ENCODE measurements around the gene DLG2. TPM values are rescaled to one million over a fixed set of nuclear protein-coding genes. Genes with fewer than 3 reads are reported as not detected.
"Not testable (repeated sequence)": the region's sequence is repeated elsewhere in the genome, so short reads cannot be mapped to it uniquely, and the experiment has no call there.

DLG2 gene
- total RNA-seq, 1 donor from 2014 or later, result 6.7 TPM

- Mint-ChIP-seq H3K4me1 (peaks cover 4% of the 10 kb centered on the region), H3K36me3 (no peaks in the 10 kb centered on the region), H3K4me3 (no peak overlapping the region), H3K9me3 (no peaks in the 10 kb centered on the region), H3K27me3 (ENCODE audit: low read depth) (peaks cover 3% of the 10 kb centered on the region), H3K27ac (no peak overlapping the region)
- TF ChIP-seq, protein P1, sequence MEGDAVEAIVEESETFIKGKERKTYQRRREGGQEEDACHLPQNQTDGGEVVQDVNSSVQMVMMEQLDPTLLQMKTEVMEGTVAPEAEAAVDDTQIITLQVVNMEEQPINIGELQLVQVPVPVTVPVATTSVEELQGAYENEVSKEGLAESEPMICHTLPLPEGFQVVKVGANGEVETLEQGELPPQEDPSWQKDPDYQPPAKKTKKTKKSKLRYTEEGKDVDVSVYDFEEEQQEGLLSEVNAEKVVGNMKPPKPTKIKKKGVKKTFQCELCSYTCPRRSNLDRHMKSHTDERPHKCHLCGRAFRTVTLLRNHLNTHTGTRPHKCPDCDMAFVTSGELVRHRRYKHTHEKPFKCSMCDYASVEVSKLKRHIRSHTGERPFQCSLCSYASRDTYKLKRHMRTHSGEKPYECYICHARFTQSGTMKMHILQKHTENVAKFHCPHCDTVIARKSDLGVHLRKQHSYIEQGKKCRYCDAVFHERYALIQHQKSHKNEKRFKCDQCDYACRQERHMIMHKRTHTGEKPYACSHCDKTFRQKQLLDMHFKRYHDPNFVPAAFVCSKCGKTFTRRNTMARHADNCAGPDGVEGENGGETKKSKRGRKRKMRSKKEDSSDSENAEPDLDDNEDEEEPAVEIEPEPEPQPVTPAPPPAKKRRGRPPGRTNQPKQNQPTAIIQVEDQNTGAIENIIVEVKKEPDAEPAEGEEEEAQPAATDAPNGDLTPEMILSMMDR (IDR thresholded peaks at IDR 0.05; ENCODE audit: unreplicated experiment), result no peak
- no peak for DNase-seq (ENCODE audit: low spot score in 2 of 2, unreplicated experiment in 2 of 2)
Observed at GRCh38 chr11:84316866-84317555, 1310.1 kb downstream of the DLG2 start.

DNA sequence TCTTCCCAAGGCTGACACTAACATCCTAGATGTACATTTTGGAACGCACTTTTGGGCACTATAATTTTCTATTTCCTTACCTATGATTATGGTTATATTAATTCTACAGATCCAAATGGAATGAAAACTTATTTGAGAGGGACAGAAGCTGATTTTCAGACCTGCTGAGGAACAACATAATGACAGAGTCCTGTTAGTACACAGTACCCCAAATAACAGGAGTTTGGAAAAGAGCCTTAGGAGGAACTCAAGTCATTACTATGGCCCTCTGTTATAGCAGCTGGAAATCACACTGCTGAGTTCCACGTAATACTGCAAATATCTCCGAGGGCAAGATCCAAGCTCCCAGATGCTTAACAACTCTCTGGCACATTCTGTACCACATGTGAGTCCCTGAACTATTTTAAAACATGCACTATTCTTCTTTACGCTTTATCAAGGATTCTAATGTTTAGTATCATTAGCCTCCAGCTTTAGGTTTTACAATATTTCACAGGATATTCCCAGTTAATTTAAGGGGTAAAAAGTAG, 1313.2 kb downstream of the DLG2 start:
- Mint-ChIP-seq H3K36me3 (no peaks in the 10 kb centered on the region), H3K4me3 (no peak overlapping the region), H3K9me3 (no peaks in the 10 kb centered on the region), H3K4me1 (peaks cover 4% of the 10 kb centered on the region), H3K27me3 (ENCODE audit: low read depth) (peaks cover 3% of the 10 kb centered on the region), H3K27ac (no peak overlapping the region)
- TF ChIP-seq, protein P1 (IDR thresholded peaks at IDR 0.05; ENCODE audit: unreplicated experiment), result no peak
- DNase-seq (ENCODE audit: low spot score in 2 of 2, unreplicated experiment in 2 of 2), result no peak

- Mint-ChIP-seq H3K27me3 (ENCODE audit: low read depth) (peaks cover 3% of the 10 kb centered on the region), H3K9me3 (peaks cover 3% of the 10 kb centered on the region), H3K4me3 (no peak overlapping the region), H3K27ac (no peak overlapping the region), H3K4me1 (no peaks in the 10 kb centered on the region), H3K36me3 (no peaks in the 10 kb centered on the region)
- no peak for DNase-seq (ENCODE audit: low spot score in 2 of 2, unreplicated experiment in 2 of 2)
- TF ChIP-seq, protein P1 (IDR thresholded peaks at IDR 0.05; ENCODE audit: unreplicated experiment), result no peak
Observed at GRCh38 chr11:84310268-84310667, 1316.9 kb downstream of the DLG2 start.

GRCh38 chr11:84308491-84308890, 1318.7 kb downstream of the DLG2 start:
- not testable (repeated sequence) for H3K36me3 Mint-ChIP-seq; H3K27ac Mint-ChIP-seq; H3K27me3 Mint-ChIP-seq (ENCODE audit: low read depth); H3K4me1 Mint-ChIP-seq; H3K4me3 Mint-ChIP-seq; DNase-seq (ENCODE audit: low spot score in 2 of 2, unreplicated experiment in 2 of 2); H3K9me3 Mint-ChIP-seq

- DNase-seq (ENCODE audit: low spot score in 2 of 2, unreplicated experiment in 2 of 2), result no peak
- TF ChIP-seq, protein P1 (IDR thresholded peaks at IDR 0.05; ENCODE audit: unreplicated experiment), result no peak
- H3K27ac Mint-ChIP-seq, result no peak overlapping the region
- H3K9me3 Mint-ChIP-seq, result no peaks in the 10 kb centered on the region
- H3K36me3 Mint-ChIP-seq, result no peaks in the 10 kb centered on the region
- H3K4me3 Mint-ChIP-seq, result no peak overlapping the region
- no peaks in the 10 kb centered on the region for H3K4me1 Mint-ChIP-seq
- H3K27me3 Mint-ChIP-seq (ENCODE audit: low read depth), result no peaks in the 10 kb centered on the region
Observed at GRCh38 chr11:84300092-84300491, 1327.1 kb downstream of the DLG2 start.

DNA sequence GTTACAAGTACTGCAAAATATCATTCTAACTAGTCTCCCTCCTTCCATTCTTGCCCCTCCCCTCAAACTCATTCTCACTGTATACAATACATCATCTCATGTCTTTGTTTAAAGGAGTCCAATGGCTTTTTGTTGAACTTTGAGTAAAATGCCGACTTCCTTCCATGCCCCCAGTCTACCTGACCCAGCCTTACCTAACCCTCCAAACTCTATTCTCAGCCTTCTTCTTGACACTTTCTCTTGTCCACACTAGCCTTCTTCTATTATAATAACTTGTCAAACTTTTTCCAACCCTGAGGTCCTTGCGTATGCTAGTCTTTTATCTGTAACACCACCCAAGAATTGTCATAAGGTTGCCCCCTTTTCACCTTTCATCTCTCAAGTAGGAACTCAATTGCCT, 1329.6 kb downstream of the DLG2 start:
- DNase-seq (ENCODE audit: low spot score in 2 of 2, unreplicated experiment in 2 of 2), result no peak
- Mint-ChIP-seq H3K36me3 (no peaks in the 10 kb centered on the region), H3K9me3 (no peaks in the 10 kb centered on the region), H3K27ac (no peak overlapping the region), H3K4me3 (no peak overlapping the region), H3K4me1 (no peaks in the 10 kb centered on the region), H3K27me3 (ENCODE audit: low read depth) (no peaks in the 10 kb centered on the region)
- TF ChIP-seq, protein P1 (IDR thresholded peaks at IDR 0.05; ENCODE audit: unreplicated experiment), result no peak

All from mesothelial cell of epicardium (in vitro differentiated cells).